HepG2 (cell line): ENCODE measurements around the gene DIPK1A. TPM values are rescaled to one million over a fixed set of nuclear protein-coding genes. Genes with fewer than 3 reads are reported as not detected.

Experiments used
- DPF2 ChIP-seq: sonication (generic); formaldehyde crosslinking; IDR thresholded peaks from 2 replicates; pipeline ENCODE4 v1.4.0; 2020; ENCODE audit warnings: mild to moderate bottlenecking, low read depth, missing genetic modification reagents, borderline replicate concordance
- E2F1 ChIP-seq: sonication (generic); formaldehyde crosslinking; IDR thresholded peaks from 2 replicates; pipeline ENCODE4 v1.5.0; 2020; ENCODE audit warnings: missing genetic modification reagents
- EED ChIP-seq: sonication (generic); formaldehyde crosslinking; IDR thresholded peaks from 2 replicates; pipeline ENCODE4 v1.5.0; 2020; ENCODE audit warnings: mild to moderate bottlenecking, missing genetic modification reagents
- ELF4 ChIP-seq: sonication (generic); formaldehyde crosslinking; IDR thresholded peaks from 2 replicates; pipeline ENCODE4 v1.5.0; 2020; ENCODE audit warnings: missing genetic modification reagents, mild to moderate bottlenecking, moderate library complexity, borderline replicate concordance
- EP300 ChIP-seq, 3 experiments: sonication (generic) in 1 of 3; formaldehyde crosslinking in 1 of 3; IDR thresholded peaks; 2 replicates each; pipeline versions ENCODE4 v1.5.1 to v1.6.1; 2011 to 2020; ENCODE audit warnings: low read depth in 2 of 3, low read length in 2 of 3, borderline replicate concordance in 1 of 3, improper control_type of control experiment in 1 of 3, mild to moderate bottlenecking in 1 of 3, missing genetic modification reagents in 1 of 3, moderate library complexity in 1 of 3
- FOXP1 ChIP-seq, 2 experiments: fragments of 450-650 bp in 1 of 2; IDR thresholded peaks; 2 replicates each; pipeline ENCODE4 v1.6.1; 2017 to 2018; ENCODE audit warnings: antibody characterized with exemption in 1 of 2
- HDAC2 ChIP-seq: sonication (generic); formaldehyde crosslinking; IDR thresholded peaks from 2 replicates; pipeline ENCODE4 v1.4.0; 2020; ENCODE audit warnings: missing genetic modification reagents
- IRF2 ChIP-seq: IDR thresholded peaks from 2 replicates; pipeline ENCODE4 v1.6.1; 2018; ENCODE audit warnings: missing genetic modification reagents, missing compliant biosample characterization
- KAT7 ChIP-seq: IDR thresholded peaks from 2 replicates; pipeline ENCODE4 v1.6.1; 2018; ENCODE audit warnings: borderline replicate concordance, missing compliant biosample characterization
- KDM1A ChIP-seq: IDR thresholded peaks from 2 replicates; pipeline ENCODE4 v1.6.1; 2016; ENCODE audit warnings: missing compliant biosample characterization
- MAFK ChIP-seq, 2 experiments: IDR thresholded peaks in 1 of 2; conservative IDR thresholded peaks in 1 of 2; 2 replicates each; pipeline ENCODE4 v1.6.1; 2011; ENCODE audit warnings: improper control_type of control experiment in 2 of 2, low read length in 2 of 2
- POLR2G ChIP-seq: fragments of 200-400 bp; formaldehyde crosslinking; IDR thresholded peaks from 2 replicates; pipeline ENCODE4 v1.6.1; 2018; ENCODE audit warnings: mild to moderate bottlenecking, low read depth, low read length, moderate library complexity
- RAD21 ChIP-seq: fragments of 450-650 bp; formaldehyde crosslinking; IDR thresholded peaks from 2 replicates; pipeline ENCODE4 v1.5.0; 2020; ENCODE audit warnings: mild to moderate bottlenecking
- RFX3 ChIP-seq: IDR thresholded peaks from 2 replicates; pipeline ENCODE4 v1.6.1; 2016; ENCODE audit warnings: missing biosample characterization, missing genetic modification reagents
- SAP130 ChIP-seq: IDR thresholded peaks from 2 replicates; pipeline ENCODE4 v1.6.1; 2016; ENCODE audit warnings: low read depth
- ZBTB38 ChIP-seq: sonication (generic); formaldehyde crosslinking; IDR thresholded peaks from 2 replicates; pipeline ENCODE4 v1.5.1; 2020; ENCODE audit warnings: mild to moderate bottlenecking, missing genetic modification reagents
- ZHX2 ChIP-seq, 2 experiments: sonication (generic) in 1 of 2; formaldehyde crosslinking in 1 of 2; IDR thresholded peaks; 2 replicates each; pipeline versions ENCODE4 v1.6.1 to v1.9.0; 2014 to 2022; ENCODE audit warnings: antibody characterized with exemption in 1 of 2, borderline replicate concordance in 1 of 2, inconsistent platforms in 1 of 2, low read depth in 1 of 2, missing genetic modification reagents in 1 of 2
- ZMYM3 ChIP-seq: sonication (generic); formaldehyde crosslinking; IDR thresholded peaks from 2 replicates; pipeline ENCODE4 v1.5.1; 2020; ENCODE audit warnings: mild to moderate bottlenecking, missing genetic modification reagents
- polyA plus RNA-seq, 8 experiments: library from polyadenylated mRNA; depleted of rRNA in 3 of 8; stranded (reverse) in 7 of 8; unstranded in 1 of 8; fragments of >200 nt; fragmentation: Illumina TruSeq in 4 of 8; extraction: Trizol in 4 of 8; gene quantifications; 2 replicates each; pipeline versions ENCODE4 v1.2.1 to v1.2.3, GENCODE V29; 2011 to 2016; ENCODE audit warnings: low read depth in 4 of 8, missing spikeins in 1 of 8, mixed read lengths in 1 of 8; ENCODE audit not compliant: insufficient read depth in 1 of 8
- total RNA-seq, 5 experiments: library from RNA; depleted of rRNA; stranded (reverse); fragments of >200 nt; fragmentation: Illumina TruSeq; extraction: Trizol; gene quantifications; 2 replicates each; pipeline ENCODE4 v1.2.3, GENCODE V29; 2016; ENCODE audit warnings: low read depth in 1 of 5
- TF ChIP-seq, protein P1 (sequence below): sonication (generic); formaldehyde crosslinking; IDR thresholded peaks from 2 replicates; pipeline ENCODE4 v1.5.0; 2020; ENCODE audit warnings: mild to moderate bottlenecking, missing genetic modification reagents, borderline replicate concordance

DIPK1A gene
- total and polyA plus RNA-seq, 2 of the 13 experiments (the other 11 are each of a cell fraction or from before 2014, with no cell fraction given) = 8.4 TPM

GRCh38 chr1:92951141-92951582 is 10.1 kb downstream of the DIPK1A start (continued):
- TF ChIP-seq HDAC2 (CRISPR knock-in tag) (peak; percentile 91), DPF2 (peak; percentile 76), FOXP1 (IDR thresholded peaks at IDR 0.05) (no peak), FOXP1 (CRISPR knock-in tag; IDR thresholded peaks at IDR 0.05) (peak; percentile 74), EP300 (IDR thresholded peaks at IDR 0.05; ENCODE audit: low read depth in 2 of 2, low read length in 2 of 2) (peak; percentile 72 to 81; a peak in 3 of 4 replicates), EP300 (CRISPR knock-in tag; IDR thresholded peaks at IDR 0.05; ENCODE audit: borderline replicate concordance) (peak; percentile 81), ZBTB38 (CRISPR knock-in tag) (no peak), SAP130 (CRISPR knock-in tag) (peak; percentile 70), RFX3 (CRISPR knock-in tag) (no peak), ELF4 (no peak), IRF2 (CRISPR knock-in tag) (peak; percentile 82), EED (CRISPR knock-in tag) (no peak), ZHX2 (IDR thresholded peaks at IDR 0.05; ENCODE audit: low read depth) (no peak), ZHX2 (CRISPR knock-in tag; IDR thresholded peaks at IDR 0.05; ENCODE audit: borderline replicate concordance) (no peak), KAT7 (peak; percentile 55; the same call in 1 of the 2 replicates), ZMYM3 (CRISPR knock-in tag) (peak; percentile 78; the same call in 1 of the 2 replicates), POLR2G (peak; percentile 65), E2F1 (no peak), MAFK (conservative IDR thresholded peaks at IDR 0.05 in 1 of 2, IDR thresholded peaks at IDR 0.05 in 1 of 2; ENCODE audit: low read length in 2 of 2) (peak; percentile 27 to 42; a peak in 2 of 4 replicates), RAD21 (peak; percentile 72), KDM1A (CRISPR knock-in tag) (peak; percentile 88)
- TF ChIP-seq, protein P1, sequence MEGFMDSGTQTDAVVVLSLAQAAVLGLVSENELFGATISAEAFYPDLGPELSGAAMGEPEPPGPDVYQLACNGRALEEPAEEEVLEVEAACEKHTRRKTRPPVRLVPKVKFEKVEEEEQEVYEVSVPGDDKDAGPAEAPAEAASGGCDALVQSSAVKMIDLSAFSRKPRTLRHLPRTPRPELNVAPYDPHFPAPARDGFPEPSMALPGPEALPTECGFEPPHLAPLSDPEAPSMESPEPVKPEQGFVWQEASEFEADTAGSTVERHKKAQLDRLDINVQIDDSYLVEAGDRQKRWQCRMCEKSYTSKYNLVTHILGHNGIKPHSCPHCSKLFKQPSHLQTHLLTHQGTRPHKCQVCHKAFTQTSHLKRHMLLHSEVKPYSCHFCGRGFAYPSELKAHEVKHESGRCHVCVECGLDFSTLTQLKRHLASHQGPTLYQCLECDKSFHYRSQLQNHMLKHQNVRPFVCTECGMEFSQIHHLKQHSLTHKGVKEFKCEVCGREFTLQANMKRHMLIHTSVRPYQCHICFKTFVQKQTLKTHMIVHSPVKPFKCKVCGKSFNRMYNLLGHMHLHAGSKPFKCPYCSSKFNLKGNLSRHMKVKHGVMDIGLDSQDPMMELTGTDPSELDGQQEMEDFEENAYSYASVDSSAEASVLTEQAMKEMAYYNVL (CRISPR knock-in tag) = peak; percentile 94; the same call in 1 of the 2 replicates
